Adipose tissue (tissue), 3 donors: Measurements from ENCODE around the gene TOM1. TPM values are rescaled to one million over a fixed set of nuclear protein-coding genes. Genes with fewer than 3 reads are reported as not detected.

Experiments
- H3K27ac ChIP-seq: one replicate; pipeline ENCODE4 v1.5.1; 2013; ENCODE audit warnings: low read depth, low read length
- WGBS, 3 donors: extraction: QIAGEN DNeasy Blood & Tissue Kit; methylation state at CpG; one replicate each; pipeline ENCODE4 v1.1.7; 2013; 5-methylcytosine and 5-hydroxymethylcytosine counted together
- polyA plus RNA-seq, 3 donors: library from polyadenylated mRNA; stranded (reverse); fragments of 200-250 nt; gene quantifications; one replicate each; pipeline ENCODE4 v1.2.3, GENCODE V29; 2013
- donor health status: healthy with polysubstance abuse.
- donor health status: Bipolar disorder and iron deficiency.
- donor health status: healthy.

The TOM1 gene
- 10 to 100 TPM; 22.7 to 66.6 (median 40.2) TPM for polyA plus RNA-seq

- WGBS, 3 donors, result 1% methylated on average over 64 of the region's 64 CpGs
- peak within 1 kb of the TSS; percentile 96 for H3K27ac ChIP-seq
These were observed at the start of gene TOM1 for GRCh38 chr22:35299673-35300499. Gene TOM1 (plus strand): TSS chr22:35299894. CDS start chr22:35299929, 35 bp downstream.

- WGBS, 3 donors, result 73 to 89% (median 74%) methylated on average over 4 of the region's 4 CpGs
- H3K27ac ChIP-seq, result no peak overlapping the region
These were observed 49.5 kb upstream of the TOM1 start for GRCh38 chr22:35250156-35250555.

- no peak overlapping the region for H3K27ac ChIP-seq
- 77 to 89% (median 78%) methylated on average over 2 of the region's 2 CpGs for WGBS, 3 donors
These were observed 45.7 kb upstream of the TOM1 start for GRCh38 chr22:35253946-35254345.

- no peak overlapping the region for H3K27ac ChIP-seq
- WGBS, 3 donors, result 0 to 3% (median 1%) methylated on average over 3 of the region's 3 CpGs
These were observed 42.7 kb upstream of the TOM1 start for GRCh38 chr22:35257002-35257320.

- 0 to 1% (median 0%) methylated on average over 59 to 83 of the region's 84 CpGs for WGBS, 3 donors
- H3K27ac ChIP-seq, result peak within 1 kb of the TSS; percentile 61
These were observed 42.1 kb upstream of the TOM1 start, which contains the start of gene HMGXB4 for GRCh38 chr22:35257321-35258190. Gene HMGXB4 (plus strand): TSS chr22:35257493. CDS start chr22:35262391, 4,898 bp downstream.

GRCh38 chr22:35258191-35258988, 41.3 kb upstream of the TOM1 start:
- WGBS, 3 donors, result 29 to 37% (median 36%) methylated on average over 23 of the region's 23 CpGs
- no peak overlapping the region for H3K27ac ChIP-seq

- no peak overlapping the region for H3K27ac ChIP-seq
- 92 to 95% (median 92%) methylated on average over 7 of the region's 7 CpGs for WGBS, 3 donors
These were observed 34.7 kb upstream of the TOM1 start for GRCh38 chr22:35264986-35265385.

GRCh38 chr22:35266277-35266676, 33.4 kb upstream of the TOM1 start:
- WGBS, 3 donors, result 50 to 91% (median 89%) methylated on average over 3 of the region's 3 CpGs
- no peak overlapping the region for H3K27ac ChIP-seq

- H3K27ac ChIP-seq, result no peak overlapping the region
- WGBS, 3 donors, result 86 to 97% (median 97%) methylated on average over 3 of the region's 3 CpGs
These were observed 30.1 kb upstream of the TOM1 start for GRCh38 chr22:35269630-35270029.

- WGBS, 3 donors, result 90 to 92% (median 91%) methylated on average over 8 of the region's 8 CpGs
- no peak overlapping the region for H3K27ac ChIP-seq
These were observed 25.4 kb upstream of the TOM1 start for GRCh38 chr22:35274154-35274871.

GRCh38 chr22:35275580-35275979, 24.1 kb upstream of the TOM1 start:
- H3K27ac ChIP-seq, result no peak overlapping the region
- WGBS, 3 donors, result 97 to 98% (median 97%) methylated on average over 1 of the region's 1 CpG

GRCh38 chr22:35276019-35276418, 23.7 kb upstream of the TOM1 start:
- 80 to 85% (median 84%) methylated on average over 4 of the region's 4 CpGs for WGBS, 3 donors
- H3K27ac ChIP-seq, result no peak overlapping the region

GRCh38 chr22:35288116-35288515, 11.6 kb upstream of the TOM1 start:
- 87 to 93% (median 92%) methylated on average over 1 of the region's 1 CpG for WGBS, 3 donors
- no peak overlapping the region for H3K27ac ChIP-seq

- no peak overlapping the region for H3K27ac ChIP-seq
These were observed 6.9 kb upstream of the TOM1 start for GRCh38 chr22:35292786-35293185.

GRCh38 chr22:35296051-35296450, 3.6 kb upstream of the TOM1 start:
- H3K27ac ChIP-seq, result no peak overlapping the region

More at GRCh38 chr22:35292786-35293185, 6.9 kb upstream of the TOM1 start:
- WGBS, 3 donors, result 92 to 100% (median 95%) methylated on average over 3 of the region's 3 CpGs

- WGBS, 3 donors, result 5 to 20% (median 14%) methylated on average over 13 of the region's 13 CpGs
- H3K27ac ChIP-seq, result peak overlapping the region; percentile 69
These were observed 449 bp upstream of the TOM1 start for GRCh38 chr22:35299217-35299672.

- H3K27ac ChIP-seq, result no peak overlapping the region
- 36 to 71% (median 48%) methylated on average over 17 of the region's 17 CpGs for WGBS, 3 donors
These were observed 1.7 kb downstream of the TOM1 start for GRCh38 chr22:35301372-35301874.
